Upper lobe of left lung (tissue), 6 donors: ENCODE results near the gene OLIG3. TPM values are rescaled to one million over a fixed set of nuclear protein-coding genes. Genes with fewer than 3 reads are reported as not detected.

Experiments
- ATAC-seq, 2 donors: fragments of 200-7000 bp; cut with Tn5 transposase; one replicate each; pipeline ENCODE4 v1.9.1; 2022; ENCODE audit warnings: mild to moderate bottlenecking in 2 of 2, moderate library complexity in 2 of 2; ENCODE audit not compliant: low FRiP score in 2 of 2
- DNase-seq, 2 donors: peaks; one replicate each; pipeline ENCODE4 v3.0.0-alpha.2; 2019 to 2020
- H3K27ac ChIP-seq, 4 donors: fragments of 200-600 bp; sonication (generic); one replicate each; pipeline ENCODE4 v1.5.1; 2016 to 2019
- H3K27me3 ChIP-seq, 4 donors: fragments of 200-600 bp; sonication (generic); one replicate each; pipeline ENCODE4 v1.5.1; 2017 to 2019
- H3K36me3 ChIP-seq, 4 donors: fragments of 200-600 bp; sonication (generic); one replicate each; pipeline ENCODE4 v1.5.1; 2016 to 2019
- H3K4me1 ChIP-seq, 4 donors: fragments of 200-600 bp; sonication (generic); one replicate each; pipeline ENCODE4 v1.5.1; 2018 to 2019
- H3K4me3 ChIP-seq, 4 donors: fragments of 200-600 bp; sonication (generic); one replicate each; pipeline ENCODE4 v1.5.1; 2017 to 2019; ENCODE audit warnings: mild to moderate bottlenecking in 2 of 4, moderate library complexity in 1 of 4
- H3K9me3 ChIP-seq, 4 donors: fragments of 200-600 bp; sonication (generic); one replicate each; pipeline ENCODE4 v1.5.1; 2018 to 2019
- CTCF ChIP-seq, 6 experiments: fragments of 450-650 bp in 4 of 6; fragments of 200-600 bp in 2 of 6; sonication (generic) in 2 of 6; IDR thresholded peaks; one replicate each; pipeline ENCODE4 v1.5.1; 2016 to 2019; ENCODE audit warnings: antibody characterized with exemption in 6 of 6
- EP300 ChIP-seq, 4 donors: sonication (generic); formaldehyde crosslinking; IDR thresholded peaks; one replicate each; pipeline ENCODE4 v1.5.1; 2017; ENCODE audit warnings: antibody characterized with exemption in 4 of 4, control low read depth in 2 of 4
- POLR2A ChIP-seq, 4 donors: fragments of 450-650 bp; IDR thresholded peaks; one replicate each; pipeline ENCODE4 v1.5.1; 2016 to 2017; ENCODE audit warnings: antibody characterized with exemption in 4 of 4, mild to moderate bottlenecking in 2 of 4
- POLR2AphosphoS5 ChIP-seq, 2 donors: sonication (generic); formaldehyde crosslinking; IDR thresholded peaks; one replicate each; pipeline ENCODE4 v1.5.1; 2017; ENCODE audit warnings: antibody characterized with exemption in 2 of 2
- WGBS, 2 donors: methylation state at CpG; one replicate each; pipeline ENCODE4 v1.1.5; 2017 to 2018; 5-methylcytosine and 5-hydroxymethylcytosine counted together
- total RNA-seq, 6 donors: library from RNA; depleted of rRNA in 4 of 6; stranded (reverse); fragments of >200 nt in 4 of 6; gene quantifications; one replicate each; pipeline versions ENCODE4 v1.1.0 to v1.2.1, GENCODE V29; 2016 to 2021
- donor health status: DM: no; HTN: no; CAD: no; lungs with moderate emphysema.
- donor health status: DM: no; HTN: yes; CAD: no; lungs with severe emphysema.

Gene OLIG3
- total RNA-seq, 6 donors from 2014 or later = not detected

GRCh38 chr6:137487181-137487868 lies 6.9 kb downstream of the OLIG3 start:
- no peak for TF ChIP-seq POLR2A (IDR thresholded peaks at IDR 0.05)
- no peak for TF ChIP-seq POLR2AphosphoS5 (IDR thresholded peaks at IDR 0.05)
- TF ChIP-seq CTCF (IDR thresholded peaks at IDR 0.05) = no peak
- TF ChIP-seq EP300 (IDR thresholded peaks at IDR 0.05) = no peak
- Histone ChIP-seq H3K36me3 (no peaks in the 10 kb centered on the region), H3K27ac (no peak overlapping the region), H3K4me1 (peaks cover 17 to 27% (median 22%) of the 10 kb centered on the region in 4 donors), H3K9me3 (no peaks in the 10 kb centered on the region), H3K27me3 (peaks cover 0 to 57% (median 29%) of the 10 kb centered on the region in 4 donors), H3K4me3 (no peak overlapping the region)
- ATAC-seq = no peak
- peak in 1 of 2 donors; percentile 35 for DNase-seq
- 7 to 15% methylated on average over 12 to 22 of the region's 22 CpGs for WGBS, 2 donors

- H3K27me3 ChIP-seq = peaks cover 0 to 50% (median 29%) of the 10 kb centered on the region in 4 donors
Measured at GRCh38 chr6:137486416-137486815, 7.8 kb downstream of the OLIG3 start.

GRCh38 chr6:137480431-137480830 lies 13.8 kb downstream of the OLIG3 start:
- WGBS, 2 donors = 53 to 75% methylated on average over 3 of the region's 3 CpGs

More at GRCh38 chr6:137486416-137486815, 7.8 kb downstream of the OLIG3 start:
- Histone ChIP-seq H3K9me3 (no peaks in the 10 kb centered on the region), H3K4me1 (peaks cover 17 to 27% (median 22%) of the 10 kb centered on the region in 4 donors), H3K27ac (no peak overlapping the region), H3K36me3 (no peaks in the 10 kb centered on the region), H3K4me3 (no peak overlapping the region)
- TF ChIP-seq POLR2A (IDR thresholded peaks at IDR 0.05) = no peak
- TF ChIP-seq EP300 (IDR thresholded peaks at IDR 0.05) = no peak
- TF ChIP-seq CTCF (IDR thresholded peaks at IDR 0.05) = no peak
- no peak for TF ChIP-seq POLR2AphosphoS5 (IDR thresholded peaks at IDR 0.05)
- WGBS, 2 donors = 8 to 14% methylated on average over 6 of the region's 6 CpGs
- DNase-seq (no peak), ATAC-seq (no peak)

GRCh38 chr6:137475103-137475502 lies 19.1 kb downstream of the OLIG3 start:
- 53 to 70% methylated on average over 2 of the region's 2 CpGs for WGBS, 2 donors
- no peak for ATAC-seq
- no peak for DNase-seq
- H3K4me3 ChIP-seq = no peak overlapping the region
- H3K27ac ChIP-seq = no peak overlapping the region
- H3K9me3 ChIP-seq = no peaks in the 10 kb centered on the region
- H3K27me3 ChIP-seq = no peaks in the 10 kb centered on the region
- H3K36me3 ChIP-seq = no peaks in the 10 kb centered on the region
- TF ChIP-seq EP300 (IDR thresholded peaks at IDR 0.05) = no peak
- no peak for TF ChIP-seq POLR2A (IDR thresholded peaks at IDR 0.05)
- no peak for TF ChIP-seq POLR2AphosphoS5 (IDR thresholded peaks at IDR 0.05)
- no peak for TF ChIP-seq CTCF (IDR thresholded peaks at IDR 0.05)
- H3K4me1 ChIP-seq = no peaks in the 10 kb centered on the region

More at GRCh38 chr6:137480431-137480830, 13.8 kb downstream of the OLIG3 start:
- no peak for ATAC-seq
- DNase-seq = no peak
- H3K27me3 ChIP-seq = peaks cover 0 to 4% (median 0%) of the 10 kb centered on the region in 4 donors
- TF ChIP-seq CTCF (IDR thresholded peaks at IDR 0.05) = no peak
- TF ChIP-seq POLR2AphosphoS5 (IDR thresholded peaks at IDR 0.05) = no peak
- no peak for TF ChIP-seq EP300 (IDR thresholded peaks at IDR 0.05)
- no peak for TF ChIP-seq POLR2A (IDR thresholded peaks at IDR 0.05)
- no peaks in the 10 kb centered on the region for H3K9me3 ChIP-seq
- H3K36me3 ChIP-seq = no peaks in the 10 kb centered on the region
- no peak overlapping the region for H3K4me3 ChIP-seq
- H3K27ac ChIP-seq = no peak overlapping the region
- H3K4me1 ChIP-seq = no peaks in the 10 kb centered on the region

- Histone ChIP-seq H3K36me3 (no peaks in the 10 kb centered on the region), H3K27ac (no peak overlapping the region), H3K27me3 (no peaks in the 10 kb centered on the region), H3K9me3 (no peaks in the 10 kb centered on the region), H3K4me3 (no peak overlapping the region), H3K4me1 (no peaks in the 10 kb centered on the region)
- DNase-seq (no peak), ATAC-seq (no peak)
- 79 to 91% methylated on average over 3 of the region's 3 CpGs for WGBS, 2 donors
- TF ChIP-seq EP300 (IDR thresholded peaks at IDR 0.05) (no peak), CTCF (IDR thresholded peaks at IDR 0.05) (no peak), POLR2A (IDR thresholded peaks at IDR 0.05) (no peak), POLR2AphosphoS5 (IDR thresholded peaks at IDR 0.05) (no peak)
Measured at GRCh38 chr6:137473598-137473997, 20.6 kb downstream of the OLIG3 start.
